Measurements from ENCODE around the gene UBA7.

The UBA7 gene

GRCh38 chr3:49805897-49806701 lies 7.7 kb downstream of the UBA7 start:
- peak; percentile 14 for DNase-seq

- no peak for DNase-seq
Observed at GRCh38 chr3:49805367-49805782, 8.4 kb downstream of the UBA7 start.

GRCh38 chr3:49804141-49805041 lies 9.4 kb downstream of the UBA7 start:
- DNase-seq, result no peak

- peak; percentile 37 for DNase-seq
Observed at GRCh38 chr3:49803465-49804140, 10.2 kb downstream of the UBA7 start.

GRCh38 chr3:49802719-49803464 lies 10.9 kb downstream of the UBA7 start, which contains the start of gene INKA1:
Gene INKA1 (plus strand): TSS chr3:49803261. CDS start chr3:49803393, 132 bp downstream.
- peak; percentile 90 for DNase-seq

- no peak for DNase-seq
Observed at GRCh38 chr3:49801160-49801559, 12.6 kb downstream of the UBA7 start.

- DNase-seq, result no peak
Observed at GRCh38 chr3:49799761-49800160, 14.0 kb downstream of the UBA7 start, which contains the start of gene CDHR4. Gene CDHR4 (minus strand): TSS chr3:49799873. CDS start chr3:49799812, 61 bp downstream.

GRCh38 chr3:49799105-49799504 lies 14.6 kb downstream of the UBA7 start:
- no peak for DNase-seq

GRCh38 chr3:49794926-49795905 lies 18.5 kb downstream of the UBA7 start:
- no peak for DNase-seq

GRCh38 chr3:49794431-49794830 lies 19.3 kb downstream of the UBA7 start:
- DNase-seq, result no peak

- DNase-seq, result no peak
Observed at GRCh38 chr3:49793486-49794085, 20.2 kb downstream of the UBA7 start.

GRCh38 chr3:49792371-49793150 lies 21.2 kb downstream of the UBA7 start:
- DNase-seq, result no peak

- no peak for DNase-seq
Observed at GRCh38 chr3:49791571-49791970, 22.2 kb downstream of the UBA7 start.

- DNase-seq, result no peak
Observed at GRCh38 chr3:49790626-49791411, 22.9 kb downstream of the UBA7 start.

- DNase-seq, result no peak
Observed at GRCh38 chr3:49788056-49788455, 25.7 kb downstream of the UBA7 start.

GRCh38 chr3:49787536-49787935 lies 26.2 kb downstream of the UBA7 start:
- no peak for DNase-seq

GRCh38 chr3:49787182-49787464 lies 26.6 kb downstream of the UBA7 start:
- no peak for DNase-seq

- DNase-seq, result peak; percentile 100
Observed at GRCh38 chr3:49786357-49787181, 27.2 kb downstream of the UBA7 start, which contains the start of gene IP6K1. Gene IP6K1 (minus strand): TSS chr3:49786542. CDS start chr3:49748040, 38,502 bp downstream.

Measured in CD4-positive, alpha-beta T cell treated with Interleukin-10 for 1 hour (primary cell).